Activated CD8-positive, alpha-beta memory T cell treated with anti-CD3 and anti-CD28 coated beads for 48 hours (primary cell): ENCODE data around the gene ADAM12.

Experiments used
- DNase-seq, 3 experiments: peaks; one replicate each; pipeline ENCODE4 v3.0.0-alpha.2; 2020; ENCODE audit warnings: low read depth in 2 of 3, low spot score in 2 of 3

The ADAM12 gene

DNA sequence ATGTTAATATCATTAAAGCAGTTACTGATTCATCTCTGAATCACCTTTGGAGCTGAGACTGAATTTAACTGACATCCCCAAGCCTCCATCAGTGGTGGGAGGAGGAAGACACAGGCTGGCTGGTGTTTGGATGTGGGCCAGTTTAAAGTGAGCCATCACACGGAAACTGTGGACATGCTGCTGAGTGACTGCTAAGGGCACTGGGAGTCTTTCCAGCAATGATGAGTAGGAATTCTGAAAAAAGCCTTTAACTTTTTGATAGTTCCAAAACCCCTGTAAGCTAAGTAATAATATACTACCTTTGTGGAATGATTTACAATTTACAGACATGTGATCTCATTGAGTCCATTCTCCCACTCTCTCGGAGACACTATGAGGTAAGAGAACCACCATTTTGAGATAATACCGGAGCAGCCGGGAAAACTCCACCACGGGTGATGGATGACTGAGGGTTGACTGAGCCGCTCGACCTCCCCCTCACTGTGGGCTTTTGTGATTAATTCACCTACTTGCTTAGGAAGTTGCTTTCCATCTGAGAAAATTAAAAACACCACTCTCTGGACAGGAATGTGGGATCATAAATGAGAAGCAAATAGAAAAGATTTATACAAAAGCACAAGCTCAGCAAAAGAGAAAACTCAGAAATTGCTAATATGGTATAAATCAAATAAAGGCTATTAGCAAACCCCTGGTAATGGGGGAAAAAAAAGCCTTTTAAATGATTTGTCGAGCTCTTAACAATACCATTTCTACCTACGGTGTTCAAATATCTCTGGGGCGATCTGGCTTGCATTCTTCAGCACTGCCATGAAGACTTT lies 297.2 kb downstream of the ADAM12 start:
- no peak for DNase-seq

DNA sequence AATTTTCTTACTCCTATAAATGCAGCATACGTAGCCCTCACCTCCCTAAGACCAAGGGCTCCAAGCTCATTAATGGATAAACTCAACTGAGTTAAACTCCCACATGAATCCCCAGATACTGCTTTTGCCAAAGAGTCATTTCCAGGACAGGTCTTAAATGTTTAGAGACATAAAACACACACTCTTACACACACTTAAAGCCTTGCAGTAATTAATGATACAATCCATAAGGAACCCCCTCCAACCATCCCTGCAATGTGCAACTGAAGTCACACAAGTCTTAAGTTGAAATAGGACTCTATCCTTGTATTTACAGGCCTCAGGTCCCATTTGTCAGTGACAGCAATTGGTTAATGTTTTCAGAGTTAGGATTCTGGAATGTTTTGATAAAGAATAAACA lies 297.8 kb downstream of the ADAM12 start:
- no peak for DNase-seq

DNA sequence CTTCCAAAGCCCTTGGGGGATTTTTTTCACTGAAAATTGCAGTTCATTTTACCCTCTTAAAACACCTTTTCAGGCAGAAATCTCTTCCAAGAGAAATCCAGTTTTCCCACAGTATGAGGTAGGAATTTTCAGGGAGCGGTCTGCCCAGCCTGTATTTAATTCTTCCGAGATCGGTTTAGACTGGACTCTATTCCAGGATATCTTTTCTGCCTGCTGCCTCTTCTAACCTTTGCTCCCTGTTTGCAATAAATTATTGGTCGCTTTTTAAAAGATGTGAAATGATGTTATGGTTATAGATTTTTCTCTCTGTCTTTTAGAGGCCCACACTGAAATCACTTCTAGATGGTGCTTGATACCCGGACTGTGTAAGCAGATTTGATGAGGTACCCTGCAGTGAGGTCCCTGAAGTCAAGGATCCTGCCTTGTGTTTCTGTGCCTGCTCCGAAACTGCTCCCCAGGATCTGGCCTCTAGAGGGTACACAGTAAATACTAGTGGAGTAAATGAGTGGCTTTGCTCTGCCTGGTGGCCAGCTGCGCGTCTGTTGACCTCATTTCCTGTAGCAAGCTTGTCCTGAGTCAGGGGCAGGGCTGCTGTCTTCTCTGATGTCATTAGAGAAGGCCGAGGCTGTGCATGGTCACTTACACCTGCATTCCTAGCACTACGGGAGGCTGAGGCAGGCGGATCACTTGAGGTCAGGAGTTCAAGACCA lies 300.3 kb downstream of the ADAM12 start:
- no peak for DNase-seq

DNA sequence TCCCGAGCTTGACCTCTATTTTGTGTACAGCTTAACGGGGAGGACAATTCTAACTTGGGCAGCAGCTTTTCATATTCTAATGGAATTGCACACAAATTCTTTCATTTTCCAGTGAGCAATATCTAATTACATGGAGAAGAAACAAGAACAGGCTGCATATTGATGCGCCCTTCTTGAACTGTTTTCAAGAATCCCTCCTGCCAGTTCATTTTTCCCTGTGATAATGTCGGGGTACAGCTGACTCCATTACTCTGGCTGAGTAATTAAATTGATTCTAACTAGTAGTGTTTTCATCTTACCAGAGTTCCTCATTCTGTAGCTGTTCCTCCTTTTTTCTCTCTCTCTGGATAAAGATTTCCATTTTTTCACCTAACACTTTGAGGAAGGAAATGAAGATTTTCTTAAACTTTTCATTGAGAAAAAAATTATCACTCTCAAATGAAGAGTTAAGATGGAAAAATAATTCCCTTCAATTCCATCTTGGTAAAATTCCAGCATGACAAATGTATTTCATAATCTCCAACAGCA lies 301.1 kb downstream of the ADAM12 start:
- no peak for DNase-seq

DNA sequence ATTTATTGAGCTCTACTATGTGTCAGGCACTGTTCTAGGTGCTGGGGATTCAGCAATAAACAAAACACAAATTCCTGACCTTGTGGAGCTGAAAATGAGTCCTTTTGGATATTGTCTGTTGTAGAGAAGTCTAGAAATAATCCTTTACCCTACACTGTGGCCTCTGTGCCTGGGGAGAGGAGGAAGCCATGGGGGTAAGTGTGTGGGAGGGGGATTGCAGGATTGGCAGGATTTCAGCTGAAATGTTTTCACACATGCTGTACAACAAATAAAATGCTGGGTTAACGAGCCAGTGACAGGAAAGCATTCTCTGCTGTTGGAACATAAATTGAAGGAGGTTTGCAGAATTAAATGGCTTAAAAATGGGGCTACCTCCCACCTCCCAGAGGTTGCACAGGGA lies 302.5 kb downstream of the ADAM12 start:
- DNase-seq, result no peak

DNA sequence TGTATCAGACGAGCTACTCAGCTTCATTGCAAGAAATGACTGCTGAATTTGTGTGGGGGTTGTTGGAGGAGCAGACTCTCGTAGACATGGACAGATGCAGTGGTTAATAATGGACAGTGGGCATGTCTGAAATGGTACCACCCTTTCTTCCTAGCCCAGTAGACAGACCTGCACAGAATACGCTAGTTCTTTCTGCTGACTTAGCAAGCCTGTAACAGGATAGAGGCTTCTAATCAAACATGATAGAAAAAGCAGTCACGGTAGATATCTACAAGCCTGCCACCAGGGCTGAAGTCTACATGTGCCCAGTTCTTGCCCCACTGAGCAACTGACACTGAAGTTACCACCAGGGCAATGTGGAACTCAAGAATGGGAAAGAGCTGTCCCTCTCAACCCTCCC lies 303.9 kb downstream of the ADAM12 start:
- DNase-seq, result no peak

DNA sequence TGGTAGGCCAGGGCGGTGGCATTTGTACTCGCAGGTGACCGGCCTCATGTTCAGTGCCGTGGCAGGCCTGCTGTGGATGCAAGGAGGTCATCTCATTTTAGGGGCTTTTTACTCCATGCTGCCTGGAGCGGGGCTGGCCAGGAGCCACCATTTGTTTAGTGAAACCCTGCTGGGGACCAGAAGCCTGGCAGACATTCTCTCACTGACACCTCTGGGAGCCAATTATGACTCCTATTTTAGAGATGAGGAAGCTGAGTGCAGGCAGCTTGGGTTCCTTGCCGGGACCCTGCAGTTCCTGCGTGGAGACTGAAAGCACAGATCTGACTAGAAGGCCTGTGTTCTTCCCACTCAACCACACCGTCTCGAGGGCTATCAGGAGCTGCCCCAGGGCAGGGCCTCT lies 305.3 kb downstream of the ADAM12 start:
- DNase-seq, result no peak

DNA sequence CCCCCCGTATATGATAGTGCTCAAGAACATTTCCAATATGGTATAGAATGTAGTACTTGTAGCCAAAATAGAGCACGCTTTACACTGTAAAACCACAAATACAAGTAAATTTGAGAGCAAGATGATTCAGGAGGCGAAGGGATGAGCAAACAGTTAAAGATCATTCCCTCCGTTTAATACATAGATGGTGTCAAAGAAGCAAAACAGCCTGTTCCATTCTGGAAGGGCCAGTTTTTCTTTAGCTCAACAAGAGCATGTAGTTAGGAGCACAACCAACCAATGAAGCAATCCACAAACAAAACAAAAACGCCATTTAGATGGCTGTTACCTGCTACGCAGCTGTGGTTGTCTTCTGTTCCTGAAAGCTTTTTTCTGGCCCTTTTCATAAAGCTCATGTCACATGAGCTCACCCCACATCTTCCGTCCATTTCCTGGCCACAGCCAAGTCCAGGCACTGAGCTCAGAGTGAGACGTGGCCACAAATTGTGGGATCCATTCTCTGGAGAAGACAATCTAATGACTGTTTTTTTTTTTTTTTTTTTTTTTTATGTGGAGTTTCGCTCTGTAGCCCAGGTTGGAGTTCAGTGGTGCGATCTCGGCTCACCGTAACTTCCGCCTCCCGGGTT lies 306.3 kb downstream of the ADAM12 start:
- no peak for DNase-seq

DNA sequence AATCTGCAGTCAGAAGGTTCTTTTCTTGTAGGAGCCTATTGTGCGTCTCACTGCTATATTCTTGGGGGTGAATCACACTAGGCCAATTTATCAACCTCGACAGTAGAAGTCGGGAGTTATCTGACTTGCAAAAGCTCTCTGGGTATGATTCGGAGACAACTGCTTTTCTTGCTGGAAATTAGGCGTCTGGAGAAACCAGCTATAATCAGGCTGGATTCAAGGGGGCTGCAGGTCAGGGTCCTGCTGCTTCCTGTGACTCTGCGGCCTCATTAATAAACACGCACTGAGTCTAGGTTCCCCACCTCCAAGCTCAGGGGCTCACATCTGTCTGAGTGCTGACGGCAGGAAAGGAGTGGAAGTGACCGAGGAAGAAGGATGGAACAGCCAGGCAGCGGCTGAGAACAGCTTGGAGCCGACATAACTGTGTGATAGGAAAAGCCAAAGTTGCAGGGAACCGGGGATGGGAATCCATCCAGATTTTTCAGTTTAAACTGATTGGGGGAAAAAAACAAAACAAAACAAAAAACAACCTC lies 307.3 kb downstream of the ADAM12 start:
- no peak for DNase-seq

DNA sequence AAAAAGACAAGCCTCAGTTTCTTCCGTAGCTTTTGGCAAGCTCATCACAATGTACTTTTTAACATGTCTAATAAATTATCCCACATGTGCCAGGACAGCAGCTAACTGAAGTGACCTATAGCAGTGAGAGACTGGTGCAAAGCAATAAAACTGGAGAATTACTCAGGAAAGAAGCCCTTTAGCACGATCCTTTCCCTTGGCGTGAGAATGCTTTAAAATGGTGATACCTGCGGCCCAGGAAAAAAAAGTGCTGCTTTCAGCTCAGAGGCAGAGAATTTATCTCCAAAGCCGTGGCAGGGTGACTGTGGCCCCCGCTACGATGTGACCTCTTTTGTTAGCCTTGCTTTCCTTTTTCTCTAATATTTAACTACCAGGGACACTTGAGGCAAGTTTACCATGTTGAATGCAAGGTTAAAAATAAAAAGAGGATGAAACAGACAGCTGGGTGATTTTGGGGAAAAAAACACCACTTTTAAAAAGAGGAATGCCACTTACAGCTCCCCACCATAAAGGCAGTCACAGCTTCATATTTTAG lies 307.9 kb downstream of the ADAM12 start:
- no peak for DNase-seq

DNA sequence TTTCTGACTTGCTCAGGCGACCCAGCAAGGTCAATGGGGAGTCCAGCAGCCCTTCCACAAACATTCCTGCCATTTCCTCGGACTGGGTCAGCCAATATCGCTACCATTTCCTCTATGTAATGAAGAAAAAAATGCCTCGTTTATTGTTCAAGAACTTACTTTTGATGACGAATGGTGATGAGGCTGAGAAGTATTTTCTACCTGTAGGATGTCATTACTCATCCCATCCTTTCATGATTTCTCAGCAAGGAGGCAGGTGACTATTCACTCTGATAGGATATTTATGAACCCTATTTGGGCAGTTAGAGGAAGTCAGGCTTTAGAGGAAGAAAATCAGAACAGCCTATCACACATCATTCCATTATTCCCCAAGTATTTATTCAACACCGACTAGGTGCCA lies 313.3 kb downstream of the ADAM12 start:
- no peak for DNase-seq

DNA sequence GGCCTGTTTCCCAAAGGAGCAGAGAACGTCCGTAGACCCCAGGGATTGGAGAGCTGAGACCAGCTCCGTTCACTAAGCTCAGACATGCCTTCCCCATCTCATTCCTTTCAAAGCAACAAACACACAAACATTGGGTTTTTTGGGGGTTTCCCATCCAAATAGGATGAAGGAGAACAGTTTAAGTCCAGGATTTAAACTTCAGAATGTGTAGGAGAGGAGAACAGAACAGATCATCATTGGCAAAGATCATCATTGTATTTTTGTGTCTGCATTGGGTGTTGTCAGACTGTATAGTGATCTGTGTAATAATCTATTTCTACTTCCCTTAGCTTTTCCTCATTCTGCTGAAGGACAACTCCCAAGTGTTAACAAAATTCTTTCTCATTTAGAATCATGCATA lies 314.0 kb downstream of the ADAM12 start:
- DNase-seq, result no peak

DNA sequence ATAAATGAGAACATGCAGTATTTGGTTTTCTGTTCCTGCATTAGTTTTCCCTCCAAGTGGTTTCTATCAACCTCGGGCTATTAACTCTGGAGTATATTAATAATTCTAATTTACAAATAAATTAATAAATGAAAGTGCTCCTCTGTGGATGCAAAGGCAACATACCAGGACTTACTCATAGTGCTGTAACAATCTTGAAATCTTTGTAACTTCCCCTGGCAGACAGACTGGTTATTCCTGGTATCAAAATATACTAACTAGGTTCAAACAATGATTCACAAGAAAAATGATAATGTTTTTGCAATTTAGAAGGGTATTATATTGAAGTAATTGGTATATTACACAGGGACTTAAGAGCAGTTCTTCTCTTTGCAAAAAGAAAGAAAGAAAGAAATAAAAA lies 314.7 kb downstream of the ADAM12 start:
- DNase-seq, result no peak

DNA sequence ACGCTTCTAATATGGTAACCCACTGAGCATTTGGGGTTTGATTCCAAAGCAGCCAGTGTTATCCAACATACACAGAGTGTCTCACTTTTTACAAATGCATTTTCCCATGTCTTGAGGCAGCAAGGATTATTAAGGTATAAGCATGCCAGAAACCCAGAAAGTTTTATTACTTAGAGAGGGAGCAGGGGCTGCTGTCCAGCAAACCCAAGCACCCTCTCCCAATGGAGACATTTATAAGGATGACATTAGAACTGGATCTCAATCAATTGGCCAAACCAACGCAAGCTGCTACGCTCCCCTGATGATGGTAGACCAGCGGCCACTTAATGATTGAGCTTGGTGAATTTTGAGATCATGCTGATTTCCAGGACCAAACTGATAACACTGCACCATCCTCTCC lies 315.7 kb downstream of the ADAM12 start:
- no peak for DNase-seq

DNA sequence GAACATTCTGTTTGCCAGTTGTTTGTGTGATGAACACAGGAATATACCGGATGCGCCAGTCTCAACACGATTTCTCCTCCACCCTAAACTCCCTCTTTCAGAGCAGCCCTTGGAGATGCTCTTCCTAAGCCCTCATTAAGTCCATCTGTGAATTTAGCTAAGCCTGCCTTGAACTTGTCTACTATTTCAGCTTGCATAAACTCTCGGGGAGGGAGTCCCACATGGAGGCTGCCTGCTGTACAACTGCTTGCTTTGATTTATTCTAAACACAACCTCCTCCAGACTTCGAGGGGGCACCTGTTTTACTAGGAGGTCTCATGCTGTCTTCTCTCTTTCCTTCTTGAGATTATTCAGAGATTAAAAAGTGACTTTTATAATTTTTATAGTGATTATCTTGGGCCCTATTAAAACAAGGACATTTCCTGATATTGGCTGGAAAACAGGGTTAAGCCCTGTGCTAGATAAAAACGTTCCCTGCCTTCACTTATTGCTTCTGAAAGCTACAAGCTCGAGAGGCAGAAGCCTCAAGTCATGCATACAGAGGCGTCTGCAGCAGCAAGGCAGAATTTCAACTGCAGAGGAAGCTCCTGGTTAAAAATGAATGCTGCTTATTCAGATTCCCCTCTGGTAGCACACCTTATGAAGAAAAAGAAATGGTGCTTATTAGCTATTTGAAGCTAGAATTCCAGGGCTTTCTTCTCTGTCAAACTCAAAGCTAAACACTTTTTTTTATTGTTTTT lies 317.6 kb downstream of the ADAM12 start:
- DNase-seq, result no peak

DNA sequence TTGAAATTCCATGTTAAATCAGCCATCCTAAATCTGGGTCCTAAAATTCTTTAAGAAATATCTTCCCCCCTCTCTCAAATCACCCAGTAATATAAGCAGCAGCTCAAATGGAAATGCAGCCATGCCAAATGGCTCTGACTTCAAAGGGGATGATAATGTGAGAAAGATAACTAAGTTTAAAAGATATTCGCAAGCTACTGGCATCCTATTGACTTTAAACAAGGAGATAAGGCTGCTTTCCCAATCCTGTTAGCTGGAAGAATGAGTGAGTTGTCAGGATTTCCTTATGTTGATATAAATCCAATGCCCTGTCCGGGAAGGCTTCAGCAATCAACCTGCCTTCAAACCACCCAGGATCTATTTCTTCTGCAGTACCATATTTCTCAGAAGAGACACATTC lies 320.0 kb downstream of the ADAM12 start:
- DNase-seq, result no peak

DNA sequence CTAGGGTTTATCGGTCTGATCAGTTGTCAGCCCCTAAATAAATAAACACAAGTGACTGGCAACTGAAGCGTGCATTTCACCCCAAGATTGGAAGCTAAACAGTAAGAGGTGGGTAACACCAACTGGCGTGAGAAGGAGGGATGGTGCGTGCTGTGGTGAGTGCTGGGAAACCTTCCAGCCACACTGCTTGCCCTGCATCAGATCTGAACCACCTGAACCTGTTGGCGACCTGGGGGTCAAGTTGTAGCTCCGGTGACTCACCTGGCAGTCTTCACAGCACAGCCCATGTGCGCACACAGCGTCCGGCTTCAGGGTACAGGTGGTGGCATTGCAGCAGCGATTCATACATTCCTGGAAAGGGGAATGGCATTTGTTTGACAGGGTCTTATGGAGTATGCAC lies 321.8 kb downstream of the ADAM12 start:
- DNase-seq, result no peak

DNA sequence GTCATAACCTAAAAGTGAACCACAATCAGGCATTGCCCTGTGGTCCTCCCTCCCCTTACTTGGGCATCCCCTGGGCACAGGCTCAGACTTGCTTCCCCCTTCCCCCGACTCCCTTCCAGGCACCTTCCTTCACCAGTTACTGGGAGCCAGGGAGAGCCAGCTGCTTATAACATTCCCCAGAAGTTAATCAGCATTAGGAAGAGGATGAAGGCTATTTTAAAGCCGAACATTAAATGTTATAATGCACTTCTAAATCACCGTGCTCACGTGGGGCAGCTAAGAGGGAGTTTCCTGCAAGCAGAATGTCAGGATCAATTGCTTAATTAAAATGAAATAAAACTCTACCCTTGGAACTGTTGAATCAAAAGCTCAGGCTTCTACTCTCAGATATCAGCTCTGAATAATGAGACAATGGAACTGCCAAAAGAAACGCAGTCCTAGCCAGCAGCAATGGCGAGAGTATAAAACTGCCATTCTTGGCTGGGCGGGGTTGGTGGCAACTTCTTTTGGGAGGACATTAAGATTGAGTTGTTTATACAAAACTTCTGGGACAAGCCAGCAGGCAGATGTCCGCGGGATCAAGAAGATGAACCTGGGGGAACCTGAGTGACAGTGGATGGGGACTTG lies 322.4 kb downstream of the ADAM12 start:
- DNase-seq, result no peak

DNA sequence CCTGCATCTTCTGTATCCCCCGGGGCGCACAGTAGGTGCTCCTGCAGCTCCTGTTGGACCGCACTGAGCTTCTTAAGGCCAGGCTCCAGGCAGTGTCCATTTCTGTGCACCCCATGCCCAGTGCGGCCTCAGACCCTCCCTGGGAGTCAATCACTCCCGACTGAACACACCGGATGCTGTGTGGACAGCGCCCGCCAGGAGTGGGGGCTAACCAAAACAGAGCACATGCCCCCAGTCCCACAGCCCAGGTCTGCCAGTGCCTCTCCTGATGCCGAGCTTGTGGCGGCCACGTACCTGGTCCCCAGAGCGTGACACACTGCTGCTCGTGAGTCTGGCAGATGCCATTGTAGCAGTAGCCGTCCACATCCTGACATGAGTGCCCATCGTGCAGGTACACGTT lies 323.8 kb downstream of the ADAM12 start:
- no peak for DNase-seq

DNA sequence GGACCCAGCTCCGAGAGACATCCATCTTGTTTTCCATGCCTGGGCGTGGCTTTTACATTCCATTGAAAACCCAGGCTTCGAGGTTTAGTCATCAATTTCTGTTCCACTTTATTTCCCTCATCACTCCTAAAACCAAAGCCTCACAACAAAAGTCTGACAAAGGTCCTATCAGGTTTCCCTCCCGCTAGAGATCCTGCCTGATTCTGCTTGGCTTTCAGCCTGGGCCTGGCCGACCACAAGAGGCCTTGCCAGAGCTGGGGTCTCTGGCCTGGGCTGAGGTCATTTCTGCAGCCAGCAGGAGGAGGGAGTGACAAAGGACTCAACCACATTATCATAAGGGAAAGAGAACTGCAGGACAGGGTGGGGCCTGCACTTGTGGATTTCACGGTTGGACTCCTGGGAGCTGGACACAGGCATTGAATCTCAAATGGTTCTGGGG lies 324.9 kb downstream of the ADAM12 start:
- DNase-seq, result no peak
